ENCODE data around the gene AGTPBP1.

Gene AGTPBP1

GRCh38 chr9:85559526-85559925 lies 182.2 kb downstream of the AGTPBP1 start:
- DNase-seq (ENCODE audit: low read depth in 1 of 2, low spot score in 1 of 2): no peak
- H3K27ac ChIP-seq (replicated peaks): no peak overlapping the region
- TF ChIP-seq GABPA (IDR thresholded peaks at IDR 0.05; ENCODE audit: low read depth) (no peak), POLR2AphosphoS5 (IDR thresholded peaks at IDR 0.05; ENCODE audit: low read depth) (no peak), SPI1 (IDR thresholded peaks at IDR 0.05; ENCODE audit: borderline replicate concordance, low read depth) (no peak), REST (IDR thresholded peaks at IDR 0.05; ENCODE audit: insufficient replicate concordance, low read depth) (no peak)
- TF ChIP-seq, protein P1, sequence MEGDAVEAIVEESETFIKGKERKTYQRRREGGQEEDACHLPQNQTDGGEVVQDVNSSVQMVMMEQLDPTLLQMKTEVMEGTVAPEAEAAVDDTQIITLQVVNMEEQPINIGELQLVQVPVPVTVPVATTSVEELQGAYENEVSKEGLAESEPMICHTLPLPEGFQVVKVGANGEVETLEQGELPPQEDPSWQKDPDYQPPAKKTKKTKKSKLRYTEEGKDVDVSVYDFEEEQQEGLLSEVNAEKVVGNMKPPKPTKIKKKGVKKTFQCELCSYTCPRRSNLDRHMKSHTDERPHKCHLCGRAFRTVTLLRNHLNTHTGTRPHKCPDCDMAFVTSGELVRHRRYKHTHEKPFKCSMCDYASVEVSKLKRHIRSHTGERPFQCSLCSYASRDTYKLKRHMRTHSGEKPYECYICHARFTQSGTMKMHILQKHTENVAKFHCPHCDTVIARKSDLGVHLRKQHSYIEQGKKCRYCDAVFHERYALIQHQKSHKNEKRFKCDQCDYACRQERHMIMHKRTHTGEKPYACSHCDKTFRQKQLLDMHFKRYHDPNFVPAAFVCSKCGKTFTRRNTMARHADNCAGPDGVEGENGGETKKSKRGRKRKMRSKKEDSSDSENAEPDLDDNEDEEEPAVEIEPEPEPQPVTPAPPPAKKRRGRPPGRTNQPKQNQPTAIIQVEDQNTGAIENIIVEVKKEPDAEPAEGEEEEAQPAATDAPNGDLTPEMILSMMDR (IDR thresholded peaks at IDR 0.05; ENCODE audit: insufficient read depth, low read length): no peak
- H3K27me3 ChIP-seq (ENCODE audit: insufficient read depth, poor library complexity, severe bottlenecking): no peaks in the 10 kb centered on the region
- H3K4me3 ChIP-seq (replicated peaks; ENCODE audit: insufficient read depth, low read length): no peak overlapping the region

- no peak for DNase-seq (ENCODE audit: low read depth in 1 of 2, low spot score in 1 of 2)
- TF ChIP-seq POLR2AphosphoS5 (IDR thresholded peaks at IDR 0.05; ENCODE audit: low read depth): no peak
- TF ChIP-seq, protein P1 (IDR thresholded peaks at IDR 0.05; ENCODE audit: insufficient read depth, low read length): no peak
- TF ChIP-seq GABPA (IDR thresholded peaks at IDR 0.05; ENCODE audit: low read depth): no peak
- no peak for TF ChIP-seq SPI1 (IDR thresholded peaks at IDR 0.05; ENCODE audit: borderline replicate concordance, low read depth)
- no peak for TF ChIP-seq REST (IDR thresholded peaks at IDR 0.05; ENCODE audit: insufficient replicate concordance, low read depth)
- Histone ChIP-seq H3K27me3 (ENCODE audit: insufficient read depth, poor library complexity, severe bottlenecking) (no peaks in the 10 kb centered on the region), H3K27ac (replicated peaks) (no peak overlapping the region), H3K4me3 (replicated peaks; ENCODE audit: insufficient read depth, low read length) (no peak overlapping the region)
Measured at GRCh38 chr9:85554349-85554748, 187.4 kb downstream of the AGTPBP1 start.

DNA sequence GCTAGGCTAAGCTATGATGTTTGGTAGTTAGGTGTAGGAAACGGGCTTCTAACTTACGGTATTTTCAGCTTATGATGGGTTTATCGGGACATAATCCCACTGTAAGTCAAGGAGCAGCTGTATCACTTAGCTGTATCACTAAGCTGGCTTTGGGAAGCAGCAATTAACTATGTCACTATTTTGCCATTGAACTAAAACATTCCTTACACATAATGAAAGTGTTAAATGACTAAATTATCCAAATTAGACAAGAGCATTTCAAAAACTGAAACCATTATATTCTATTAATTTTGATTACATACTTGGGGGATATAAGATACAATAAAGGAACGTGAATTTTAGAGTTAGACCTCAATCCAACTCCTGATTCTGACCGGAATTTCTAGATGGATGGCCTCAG lies 188.3 kb downstream of the AGTPBP1 start:
- Histone ChIP-seq H3K27me3 (ENCODE audit: insufficient read depth, poor library complexity, severe bottlenecking) (no peaks in the 10 kb centered on the region), H3K4me3 (replicated peaks; ENCODE audit: insufficient read depth, low read length) (no peak overlapping the region), H3K27ac (replicated peaks) (no peak overlapping the region)
- no peak for DNase-seq (ENCODE audit: low read depth in 1 of 2, low spot score in 1 of 2)
- TF ChIP-seq GABPA (IDR thresholded peaks at IDR 0.05; ENCODE audit: low read depth): no peak
- TF ChIP-seq SPI1 (IDR thresholded peaks at IDR 0.05; ENCODE audit: borderline replicate concordance, low read depth): no peak
- no peak for TF ChIP-seq REST (IDR thresholded peaks at IDR 0.05; ENCODE audit: insufficient replicate concordance, low read depth)
- TF ChIP-seq POLR2AphosphoS5 (IDR thresholded peaks at IDR 0.05; ENCODE audit: low read depth): no peak
- TF ChIP-seq, protein P1 (IDR thresholded peaks at IDR 0.05; ENCODE audit: insufficient read depth, low read length): no peak

All from HL-60 (cell line).